Spleen (tissue), 11 donors: ENCODE data around the gene CCDC154. TPM values are rescaled to one million over a fixed set of nuclear protein-coding genes. Genes with fewer than 3 reads are reported as not detected.

Experiments
- DNase-seq: peaks from one replicate; pipeline ENCODE4 v3.0.0-alpha.2; 2020
- H3K27ac ChIP-seq, 8 donors: fragments of 200-600 bp; sonication (generic) in 7 of 8; 1 replicate in 4 of 8; 2 replicates in 4 of 8; pipeline versions ENCODE4 v1.5.0 to v1.8.0; 2016 to 2021; ENCODE audit warnings: inconsistent platforms in 4 of 8, mild to moderate bottlenecking in 4 of 8, moderate library complexity in 1 of 8
- H3K27me3 ChIP-seq, 7 donors: fragments of 200-600 bp; sonication (generic) in 6 of 7; replicated peaks in 1 of 7; 1 replicate in 4 of 7; 2 replicates in 3 of 7; pipeline versions ENCODE4 v1.5.0 to v1.8.0; 2016 to 2021; ENCODE audit warnings: inconsistent platforms in 3 of 7, mild to moderate bottlenecking in 1 of 7
- H3K36me3 ChIP-seq, 6 donors: fragments of 200-600 bp; sonication (generic) in 5 of 6; 1 replicate in 4 of 6; 2 replicates in 2 of 6; pipeline versions ENCODE4 v1.5.0 to v1.8.0; 2016 to 2021; ENCODE audit warnings: inconsistent platforms in 2 of 6
- H3K4me1 ChIP-seq, 6 donors: fragments of 200-600 bp; sonication (generic) in 5 of 6; 1 replicate in 3 of 6; 2 replicates in 3 of 6; pipeline versions ENCODE4 v1.5.0 to v1.8.0; 2016 to 2021; ENCODE audit warnings: inconsistent platforms in 3 of 6
- H3K4me3 ChIP-seq, 8 donors: fragments of 200-600 bp; sonication (generic) in 7 of 8; 1 replicate in 4 of 8; 2 replicates in 4 of 8; pipeline versions ENCODE4 v1.5.0 to v1.8.0; 2016 to 2021; ENCODE audit warnings: inconsistent platforms in 4 of 8, mild to moderate bottlenecking in 4 of 8, moderate library complexity in 2 of 8
- H3K9me3 ChIP-seq, 8 donors: fragments of 200-600 bp; sonication (generic) in 7 of 8; 1 replicate in 4 of 8; 2 replicates in 4 of 8; pipeline versions ENCODE4 v1.5.0 to v1.8.0; 2016 to 2021; ENCODE audit warnings: inconsistent platforms in 4 of 8
- POLR2A ChIP-seq, 3 donors: fragments of 450-650 bp; IDR thresholded peaks; one replicate each; pipeline ENCODE4 v1.5.1; 2017; ENCODE audit warnings: antibody characterized with exemption in 3 of 3, mild to moderate bottlenecking in 1 of 3
- POLR2AphosphoS5 ChIP-seq, 3 donors: sonication (generic); formaldehyde crosslinking; IDR thresholded peaks; one replicate each; pipeline ENCODE4 v1.5.1; 2017; ENCODE audit warnings: antibody characterized with exemption in 3 of 3
- WGBS, 5 donors: extraction: QIAGEN DNeasy Blood & Tissue Kit in 3 of 5; methylation state at CpG; one replicate each; pipeline versions ENCODE4 v1.1.5 to v1.1.7; 2013 to 2018; 5-methylcytosine and 5-hydroxymethylcytosine counted together
- intact Hi-C: fragments of 100-400 bp; cut with DNase I; formaldehyde crosslinking; loops from one replicate; pipeline ENCODE4 v1.15.0; 2023; ENCODE audit warnings: low total_unique reads
- polyA plus RNA-seq, 3 donors: library from polyadenylated mRNA; stranded (reverse); fragments of 200-250 nt; gene quantifications; one replicate each; pipeline ENCODE4 v1.2.1, GENCODE V29; 2013
- total RNA-seq, 7 donors: library from RNA; depleted of rRNA in 3 of 7; stranded (reverse); fragments of >200 nt in 3 of 7; fragmentation: NEBNext Ultra II Directional in 4 of 7; extraction: Animal tissue kit (Norgen Biotek cat#: 25700) in 4 of 7; gene quantifications; one replicate each; pipeline versions ENCODE4 v1.1.0 to v1.2.1, GENCODE V29; 2016 to 2021
- TF ChIP-seq, protein P1 (sequence below), 11 experiments: fragments of 200-600 bp in 7 of 11; fragments of 450-650 bp in 4 of 11; sonication (generic) in 4 of 11; IDR thresholded peaks in 8 of 11; conservative IDR thresholded peaks in 3 of 11; 1 replicate in 7 of 11; 2 replicates in 4 of 11; pipeline versions ENCODE4 v1.4.0 to v1.8.0; 2016 to 2021; ENCODE audit warnings: antibody characterized with exemption in 11 of 11, inconsistent platforms in 4 of 11, mild to moderate bottlenecking in 1 of 11
- donor health status: healthy with polysubstance abuse.
- donor health status: DM: no; HTN: no; CAD: no; lungs with moderate emphysema.
- donor health status: DM: no; HTN: no; CAD: no.
- donor health status: Bipolar disorder and iron deficiency.
- donor health status: healthy.
- donor health status: DM: no; HTN: no; CAD: no.
- donor health status: DM: yes; HTN: yes; CAD: no.

The CCDC154 gene
- total and polyA plus RNA-seq, 10 donors = 1.6 to 18.2 (median 5.5) TPM

DNA sequence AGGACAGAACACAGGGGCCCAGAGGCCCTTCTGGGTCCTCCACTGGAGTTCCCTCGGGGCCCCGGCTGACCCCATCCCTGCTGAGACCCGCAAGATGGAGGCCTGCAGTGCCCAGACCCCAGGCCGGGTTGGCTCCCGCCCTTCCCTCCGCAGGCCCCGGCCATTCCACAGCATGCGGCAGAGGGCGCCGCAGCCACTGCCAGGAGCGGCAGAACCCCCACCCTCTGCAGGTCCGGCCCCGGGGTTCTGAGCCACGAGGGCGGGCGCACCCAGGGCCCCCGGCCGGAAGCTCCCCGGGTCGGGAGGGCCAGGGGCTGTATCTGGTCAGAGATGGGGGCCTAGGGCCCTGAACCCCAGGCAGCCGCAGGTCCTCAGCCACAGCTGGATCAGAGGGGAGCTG lies 15.8 kb downstream of the CCDC154 start:
- H3K27me3 ChIP-seq = peaks cover 0 to 53% (median 0%) of the 10 kb centered on the region in 7 donors
- peaks cover 0 to 53% (median 12%) of the 10 kb centered on the region in 6 donors for H3K4me1 ChIP-seq
- DNase-seq = peak; percentile 91
- peak in 2 of 3 donors; percentile 36 to 63 for TF ChIP-seq POLR2AphosphoS5 (IDR thresholded peaks at IDR 0.05)
- TF ChIP-seq, protein P1, sequence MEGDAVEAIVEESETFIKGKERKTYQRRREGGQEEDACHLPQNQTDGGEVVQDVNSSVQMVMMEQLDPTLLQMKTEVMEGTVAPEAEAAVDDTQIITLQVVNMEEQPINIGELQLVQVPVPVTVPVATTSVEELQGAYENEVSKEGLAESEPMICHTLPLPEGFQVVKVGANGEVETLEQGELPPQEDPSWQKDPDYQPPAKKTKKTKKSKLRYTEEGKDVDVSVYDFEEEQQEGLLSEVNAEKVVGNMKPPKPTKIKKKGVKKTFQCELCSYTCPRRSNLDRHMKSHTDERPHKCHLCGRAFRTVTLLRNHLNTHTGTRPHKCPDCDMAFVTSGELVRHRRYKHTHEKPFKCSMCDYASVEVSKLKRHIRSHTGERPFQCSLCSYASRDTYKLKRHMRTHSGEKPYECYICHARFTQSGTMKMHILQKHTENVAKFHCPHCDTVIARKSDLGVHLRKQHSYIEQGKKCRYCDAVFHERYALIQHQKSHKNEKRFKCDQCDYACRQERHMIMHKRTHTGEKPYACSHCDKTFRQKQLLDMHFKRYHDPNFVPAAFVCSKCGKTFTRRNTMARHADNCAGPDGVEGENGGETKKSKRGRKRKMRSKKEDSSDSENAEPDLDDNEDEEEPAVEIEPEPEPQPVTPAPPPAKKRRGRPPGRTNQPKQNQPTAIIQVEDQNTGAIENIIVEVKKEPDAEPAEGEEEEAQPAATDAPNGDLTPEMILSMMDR (IDR thresholded peaks at IDR 0.05 in 8 of 11, conservative IDR thresholded peaks at IDR 0.05 in 3 of 11) = peak; percentile 15 to 77 (median 53)
- no peak for TF ChIP-seq POLR2A (IDR thresholded peaks at IDR 0.05)
- H3K9me3 ChIP-seq = no peaks in the 10 kb centered on the region
- H3K36me3 ChIP-seq = no peaks in the 10 kb centered on the region
- peak overlapping the region in 2 of 8 donors; percentile 3 to 29 for H3K4me3 ChIP-seq
- intact Hi-C loops = loop anchor here (10.0 kb wide), 1 partner anchor 186 kb away; the partner anchor contains the start of genes CRAMP1 and IFT140
- H3K27ac ChIP-seq = no peak overlapping the region
- 12 to 36% (median 16%) methylated on average over 12 to 21 of the region's 21 CpGs for WGBS, 5 donors

DNA sequence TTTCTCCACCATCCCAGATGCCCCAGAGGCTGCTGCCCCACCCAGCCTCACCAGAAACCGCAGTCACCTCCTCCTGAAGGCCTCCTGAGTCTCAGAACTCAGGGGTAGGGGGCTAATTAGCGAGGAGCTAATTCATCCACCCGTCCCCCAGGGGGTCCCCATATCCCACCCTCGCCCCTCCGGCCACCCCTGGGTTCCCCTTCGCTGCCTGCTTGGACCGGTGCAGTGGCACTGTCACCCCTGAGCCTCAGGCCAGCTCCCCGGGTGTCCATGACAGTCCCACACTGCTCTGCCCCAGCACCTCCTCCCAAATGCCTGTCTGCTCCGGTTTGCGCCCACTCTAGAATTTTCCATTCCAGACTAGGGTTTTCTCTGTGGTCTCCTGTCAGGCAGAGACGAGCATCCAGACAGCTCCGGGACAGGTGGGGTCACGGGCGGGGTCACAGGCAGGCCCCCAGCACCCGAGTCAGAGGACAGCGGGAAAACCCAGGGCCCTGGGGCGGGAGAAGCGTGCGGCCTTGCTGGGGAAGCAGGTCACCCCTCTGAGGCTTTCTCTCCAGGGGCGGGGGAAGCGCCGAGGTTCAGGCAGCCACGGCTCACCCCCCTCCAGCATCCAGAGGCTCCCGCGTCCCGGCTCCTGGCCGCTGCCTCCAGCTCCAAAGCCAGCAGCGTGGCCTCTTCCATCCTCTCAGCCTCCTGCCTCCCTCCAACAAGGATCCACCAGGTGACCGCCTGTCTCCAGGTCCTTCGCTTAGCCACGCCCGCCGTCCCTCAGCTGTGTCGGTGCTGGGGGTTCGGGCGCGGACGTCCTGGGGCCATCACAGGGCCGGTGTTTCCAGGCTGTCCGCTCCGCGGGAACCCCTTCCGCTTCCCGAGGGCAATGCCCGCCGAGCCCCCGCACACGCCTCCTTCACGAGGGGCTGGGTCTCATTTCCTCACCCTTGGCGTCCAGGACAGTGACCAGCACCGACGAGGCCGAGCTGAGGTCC lies 16.6 kb downstream of the CCDC154 start:
- WGBS, 5 donors = 64 to 86% (median 85%) methylated on average over 33 to 53 of the region's 53 CpGs
- H3K9me3 ChIP-seq = no peaks in the 10 kb centered on the region
- intact Hi-C loops = loop anchor here (10.0 kb wide), 1 partner anchor 187 kb away; the partner anchor contains the start of genes CRAMP1 and IFT140
- TF ChIP-seq, protein P1 (IDR thresholded peaks at IDR 0.05 in 8 of 11, conservative IDR thresholded peaks at IDR 0.05 in 3 of 11) = no peak
- TF ChIP-seq POLR2A (IDR thresholded peaks at IDR 0.05) = no peak
- no peak for TF ChIP-seq POLR2AphosphoS5 (IDR thresholded peaks at IDR 0.05)
- peaks cover 0 to 45% (median 0%) of the 10 kb centered on the region in 7 donors for H3K27me3 ChIP-seq
- H3K4me3 ChIP-seq = peak overlapping the region in 2 of 8 donors; percentile 3 to 29
- DNase-seq = no peak
- H3K27ac ChIP-seq = no peak overlapping the region
- no peaks in the 10 kb centered on the region for H3K36me3 ChIP-seq
- peaks cover 0 to 45% (median 10%) of the 10 kb centered on the region in 6 donors for H3K4me1 ChIP-seq

DNA sequence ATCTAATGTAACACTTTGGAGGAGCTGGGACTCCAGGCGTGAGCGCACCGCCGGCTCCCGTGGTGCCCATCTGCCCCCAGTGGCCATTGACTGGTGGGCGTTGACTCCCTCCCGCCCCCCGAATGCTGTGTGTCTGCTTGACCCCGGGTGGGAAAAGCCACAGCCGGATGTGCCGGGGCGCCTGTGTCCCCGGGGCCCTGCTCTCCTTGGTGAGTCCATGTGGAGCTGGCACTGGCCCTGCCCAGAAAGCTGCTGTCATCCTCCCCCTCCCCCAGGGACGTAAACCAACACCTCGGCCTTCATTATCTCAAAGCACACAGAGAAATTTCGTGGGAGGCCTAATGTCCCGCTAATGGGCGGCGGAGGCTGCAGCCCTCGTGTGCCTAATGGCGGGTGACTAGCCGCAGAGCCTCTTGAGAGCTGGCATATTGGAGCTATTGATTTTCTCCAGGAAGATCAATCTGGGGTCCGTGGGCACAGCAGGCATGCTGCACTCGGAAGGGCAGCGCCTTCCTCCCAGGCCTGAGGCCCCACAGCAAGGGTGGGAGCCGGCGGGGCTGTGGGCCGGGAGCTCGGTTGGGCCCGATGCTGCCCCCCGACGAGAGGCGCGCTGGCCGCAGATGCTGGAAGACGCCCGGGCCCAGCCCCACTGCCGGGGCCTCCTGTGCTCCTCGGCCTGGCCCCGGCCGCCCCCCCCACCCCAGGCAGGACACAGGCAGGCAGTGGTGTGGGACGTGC lies 17.5 kb downstream of the CCDC154 start:
- no peaks in the 10 kb centered on the region for H3K9me3 ChIP-seq
- peak; percentile 73 for DNase-seq
- TF ChIP-seq POLR2A (IDR thresholded peaks at IDR 0.05) (no peak), POLR2AphosphoS5 (IDR thresholded peaks at IDR 0.05) (no peak)
- TF ChIP-seq, protein P1 (IDR thresholded peaks at IDR 0.05 in 8 of 11, conservative IDR thresholded peaks at IDR 0.05 in 3 of 11) = no peak
- no peak overlapping the region for H3K4me3 ChIP-seq
- peaks cover 0 to 38% (median 11%) of the 10 kb centered on the region in 6 donors for H3K4me1 ChIP-seq
- no peak overlapping the region for H3K27ac ChIP-seq
- no peaks in the 10 kb centered on the region for H3K36me3 ChIP-seq
- H3K27me3 ChIP-seq = peaks cover 0 to 36% (median 0%) of the 10 kb centered on the region in 7 donors
- WGBS, 5 donors = 83 to 90% (median 87%) methylated on average over 7 to 42 of the region's 42 CpGs
- intact Hi-C loops = loop anchor here (10.0 kb wide), 1 partner anchor 188 kb away; the partner anchor contains the start of genes CRAMP1 and IFT140
